Subcutaneous abdominal adipose tissue (tissue), 5 donors: ENCODE results near the gene CD2AP.

ENCODE experiments used
- H3K27ac ChIP-seq: one replicate; pipeline ENCODE4 v1.7.0; 2013; ENCODE audit warnings: low read depth, mild to moderate bottlenecking, inconsistent platforms, low read length, moderate library complexity
- H3K27me3 ChIP-seq, 5 donors: one replicate each; pipeline ENCODE4 v1.7.0; 2013; ENCODE audit warnings: low read length in 5 of 5, inconsistent platforms in 1 of 5; ENCODE audit not compliant: control insufficient read depth in 5 of 5, insufficient read depth in 4 of 5
- H3K36me3 ChIP-seq, 5 donors: one replicate each; pipeline ENCODE4 v1.7.0; 2013; ENCODE audit warnings: low read length in 5 of 5; ENCODE audit not compliant: control insufficient read depth in 5 of 5, insufficient read depth in 5 of 5
- H3K4me1 ChIP-seq, 5 donors: one replicate each; pipeline ENCODE4 v1.7.0; 2013; ENCODE audit warnings: low read length in 5 of 5, mild to moderate bottlenecking in 3 of 5, moderate library complexity in 1 of 5; ENCODE audit not compliant: control insufficient read depth in 5 of 5, insufficient read depth in 5 of 5
- H3K4me3 ChIP-seq, 5 donors: one replicate each; pipeline ENCODE4 v1.7.0; 2013; ENCODE audit warnings: low read length in 5 of 5, low read depth in 1 of 5
- H3K9ac ChIP-seq, 5 donors: one replicate each; pipeline ENCODE4 v1.7.0; 2013; ENCODE audit warnings: low read length in 5 of 5, mild to moderate bottlenecking in 4 of 5, moderate library complexity in 3 of 5
- H3K9me3 ChIP-seq, 5 donors: one replicate each; pipeline ENCODE4 v1.7.0; 2013; ENCODE audit warnings: low read length in 5 of 5; ENCODE audit not compliant: control insufficient read depth in 5 of 5
- donor health status: healthy.
- donor health status: healthy.
- donor health status: healthy.
- donor health status: healthy.
- donor health status: healthy.

CD2AP gene

DNA sequence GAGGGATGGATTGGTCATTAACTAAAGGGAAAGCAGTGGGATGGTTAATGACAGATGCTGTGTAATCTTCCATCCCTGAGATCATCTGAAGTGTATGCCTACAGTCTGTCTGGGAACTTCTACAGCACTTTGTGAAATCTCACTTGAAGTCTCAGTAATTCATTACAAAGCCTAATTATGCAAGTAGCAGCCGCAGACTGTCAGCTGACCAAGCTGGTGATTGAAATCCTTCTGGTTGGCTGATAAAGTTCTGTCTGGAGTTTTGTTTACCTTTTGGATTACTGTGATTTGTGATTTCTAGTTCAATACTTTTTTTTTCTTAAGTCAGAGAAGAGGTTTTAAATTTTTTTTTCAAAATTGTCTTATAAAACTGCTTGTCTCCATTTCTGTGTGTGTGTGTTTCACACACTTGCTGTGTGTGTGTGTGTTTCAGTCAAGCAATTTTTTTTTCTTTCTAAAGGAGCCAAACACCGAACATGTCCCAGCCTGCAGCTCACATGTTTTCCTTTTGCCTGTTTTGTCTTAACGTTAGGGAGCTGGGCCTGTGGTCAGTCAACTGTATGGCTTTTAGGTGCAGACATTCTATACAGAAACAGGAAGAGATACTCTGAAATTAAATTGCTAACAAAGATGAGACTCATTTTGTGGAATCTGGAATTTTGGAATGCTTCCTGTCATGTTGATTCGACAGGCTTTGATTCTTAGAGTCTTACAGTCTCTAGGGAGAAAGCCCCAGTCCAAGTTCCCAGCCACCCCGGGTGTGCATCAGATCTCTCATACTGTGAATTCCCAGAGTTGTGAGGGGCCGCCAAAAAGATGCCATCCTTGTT is 192.3 kb downstream of the CD2AP start:
- H3K4me1 ChIP-seq, result peaks cover 0 to 11% (median 8%) of the 10 kb centered on the region in 5 donors
- no peak overlapping the region for H3K27ac ChIP-seq
- no peaks in the 10 kb centered on the region for H3K36me3 ChIP-seq
- H3K27me3 ChIP-seq, result no peaks in the 10 kb centered on the region
- no peak overlapping the region for H3K9ac ChIP-seq
- H3K9me3 ChIP-seq, result no peaks in the 10 kb centered on the region
- no peak overlapping the region for H3K4me3 ChIP-seq

DNA sequence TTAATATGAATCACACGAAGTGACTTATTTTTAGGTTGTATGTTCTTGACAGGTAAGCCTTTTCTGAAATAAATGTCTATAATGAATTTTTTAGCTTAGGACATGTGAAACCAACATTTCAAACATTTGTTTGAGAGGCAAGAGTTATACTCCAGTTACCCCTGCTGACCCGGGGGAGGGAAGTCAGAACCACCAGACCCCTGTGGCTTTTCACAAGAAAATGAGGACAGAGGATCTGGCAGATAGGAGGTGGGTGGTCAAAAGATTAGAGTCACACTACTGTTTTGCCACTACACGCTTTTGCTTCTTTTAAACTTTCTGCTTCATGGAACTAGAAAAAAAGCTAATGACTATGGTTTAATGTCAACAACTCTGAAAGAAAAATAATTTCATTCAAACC is 193.3 kb downstream of the CD2AP start:
- H3K4me3 ChIP-seq, result no peak overlapping the region
- H3K27me3 ChIP-seq, result no peaks in the 10 kb centered on the region
- H3K9ac ChIP-seq, result no peak overlapping the region
- H3K9me3 ChIP-seq, result no peaks in the 10 kb centered on the region
- no peaks in the 10 kb centered on the region for H3K36me3 ChIP-seq
- H3K4me1 ChIP-seq, result peaks cover 0 to 11% (median 8%) of the 10 kb centered on the region in 5 donors
- H3K27ac ChIP-seq, result no peak overlapping the region

DNA sequence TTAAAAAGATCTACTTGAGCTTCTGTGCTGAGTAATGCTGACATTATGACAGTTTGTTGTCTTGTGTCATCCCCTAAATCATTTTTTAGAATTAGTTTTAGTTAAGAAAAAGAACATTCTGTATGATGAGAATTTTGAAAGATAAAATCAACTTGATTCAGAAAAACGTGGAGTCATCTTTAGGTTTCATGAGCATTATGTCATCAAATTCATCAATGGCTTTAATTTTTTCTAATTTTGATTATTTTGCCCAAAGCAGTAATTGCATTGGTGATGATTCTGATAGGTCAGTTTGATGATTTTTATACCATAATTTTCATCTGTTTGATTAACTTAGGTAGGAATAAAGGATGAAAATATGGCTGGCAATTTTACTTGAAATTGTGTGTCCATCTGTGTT is 194.2 kb downstream of the CD2AP start:
- H3K9me3 ChIP-seq, result no peaks in the 10 kb centered on the region
- no peak overlapping the region for H3K4me3 ChIP-seq
- no peaks in the 10 kb centered on the region for H3K36me3 ChIP-seq
- H3K27ac ChIP-seq, result no peak overlapping the region
- no peaks in the 10 kb centered on the region for H3K27me3 ChIP-seq
- no peak overlapping the region for H3K9ac ChIP-seq
- H3K4me1 ChIP-seq, result peaks cover 0 to 11% (median 8%) of the 10 kb centered on the region in 5 donors

DNA sequence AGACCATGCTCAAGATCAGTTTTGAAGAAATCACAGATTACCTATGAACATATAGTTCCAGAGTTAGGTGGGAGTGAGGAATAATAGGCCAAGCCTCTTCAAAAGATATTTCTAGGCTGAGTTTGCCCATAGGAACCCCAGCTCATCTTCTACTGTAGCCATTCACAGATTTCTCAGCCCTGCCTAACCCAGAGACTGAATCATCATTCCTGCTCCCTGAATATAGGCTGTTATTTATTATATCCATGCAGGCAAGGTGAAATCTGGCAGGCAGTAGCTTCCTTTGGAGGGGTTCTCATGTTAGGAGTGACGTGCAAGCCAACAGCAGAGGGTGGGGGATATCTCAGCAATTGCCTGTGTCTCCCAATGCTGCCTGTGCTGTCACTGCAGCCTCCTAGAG is 195.2 kb downstream of the CD2AP start:
- no peak overlapping the region for H3K27ac ChIP-seq
- H3K9me3 ChIP-seq, result no peaks in the 10 kb centered on the region
- no peaks in the 10 kb centered on the region for H3K27me3 ChIP-seq
- no peaks in the 10 kb centered on the region for H3K36me3 ChIP-seq
- H3K4me1 ChIP-seq, result peaks cover 0 to 11% (median 8%) of the 10 kb centered on the region in 5 donors
- H3K4me3 ChIP-seq, result no peak overlapping the region
- no peak overlapping the region for H3K9ac ChIP-seq

DNA sequence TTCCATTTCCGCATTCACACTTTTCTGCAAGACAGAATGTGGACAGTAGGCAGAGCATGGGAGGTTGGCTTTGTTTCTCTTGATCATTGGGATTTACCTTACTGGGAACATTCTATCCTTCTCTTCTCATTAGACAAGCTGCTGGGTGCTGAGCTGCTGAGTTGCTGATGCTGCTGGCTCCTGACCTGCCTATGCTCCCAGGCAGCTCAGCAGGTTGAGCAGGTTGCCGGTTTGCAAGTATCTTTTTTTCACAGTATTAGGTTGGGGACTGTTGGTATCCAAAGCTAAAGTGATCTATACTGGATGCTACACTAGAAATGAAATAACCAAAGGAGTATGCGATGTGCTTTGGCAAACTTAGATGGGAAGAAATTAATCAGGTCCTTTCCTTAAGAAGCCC is 197.1 kb downstream of the CD2AP start:
- H3K4me3 ChIP-seq, result no peak overlapping the region
- no peaks in the 10 kb centered on the region for H3K9me3 ChIP-seq
- H3K36me3 ChIP-seq, result no peaks in the 10 kb centered on the region
- no peaks in the 10 kb centered on the region for H3K27me3 ChIP-seq
- peaks cover 0 to 8% (median 6%) of the 10 kb centered on the region in 5 donors for H3K4me1 ChIP-seq
- no peak overlapping the region for H3K27ac ChIP-seq
- H3K9ac ChIP-seq, result no peak overlapping the region
